Measurements from ENCODE around the gene BTNL9.
"Not testable (repeated sequence)": the region's sequence is repeated elsewhere in the genome, so short reads cannot be mapped to it uniquely, and the experiment has no call there.

Gene BTNL9

DNA sequence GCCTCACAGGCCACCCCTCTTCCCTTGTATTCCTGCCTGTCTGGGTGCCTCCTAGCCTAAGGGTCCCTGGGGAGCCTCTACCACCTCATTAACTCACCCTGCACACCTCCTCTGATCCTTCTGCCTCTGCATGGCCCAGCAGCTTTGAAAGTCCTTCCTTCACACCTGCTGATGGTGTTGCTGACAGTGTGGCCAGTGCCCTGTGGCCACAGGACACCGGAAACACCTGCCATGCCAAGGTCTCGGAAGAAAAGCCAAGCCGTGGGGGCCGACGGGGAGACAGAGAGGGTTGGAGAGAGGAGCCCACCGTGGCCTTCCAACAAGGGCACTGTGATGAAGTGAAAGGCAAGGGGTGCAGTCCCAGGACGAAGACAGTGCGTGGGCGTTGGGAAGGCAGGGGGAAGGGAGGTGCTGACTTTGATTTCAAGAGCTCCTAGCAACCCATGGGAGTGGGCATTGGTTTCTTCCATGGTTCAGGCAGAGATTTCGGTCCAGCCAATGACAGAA lies 4.1 kb downstream of the BTNL9 start:
- H3K27ac ChIP-seq, result peak overlapping the region; percentile 37; the same call in 1 of the 2 replicates
- TF ChIP-seq, protein P1, sequence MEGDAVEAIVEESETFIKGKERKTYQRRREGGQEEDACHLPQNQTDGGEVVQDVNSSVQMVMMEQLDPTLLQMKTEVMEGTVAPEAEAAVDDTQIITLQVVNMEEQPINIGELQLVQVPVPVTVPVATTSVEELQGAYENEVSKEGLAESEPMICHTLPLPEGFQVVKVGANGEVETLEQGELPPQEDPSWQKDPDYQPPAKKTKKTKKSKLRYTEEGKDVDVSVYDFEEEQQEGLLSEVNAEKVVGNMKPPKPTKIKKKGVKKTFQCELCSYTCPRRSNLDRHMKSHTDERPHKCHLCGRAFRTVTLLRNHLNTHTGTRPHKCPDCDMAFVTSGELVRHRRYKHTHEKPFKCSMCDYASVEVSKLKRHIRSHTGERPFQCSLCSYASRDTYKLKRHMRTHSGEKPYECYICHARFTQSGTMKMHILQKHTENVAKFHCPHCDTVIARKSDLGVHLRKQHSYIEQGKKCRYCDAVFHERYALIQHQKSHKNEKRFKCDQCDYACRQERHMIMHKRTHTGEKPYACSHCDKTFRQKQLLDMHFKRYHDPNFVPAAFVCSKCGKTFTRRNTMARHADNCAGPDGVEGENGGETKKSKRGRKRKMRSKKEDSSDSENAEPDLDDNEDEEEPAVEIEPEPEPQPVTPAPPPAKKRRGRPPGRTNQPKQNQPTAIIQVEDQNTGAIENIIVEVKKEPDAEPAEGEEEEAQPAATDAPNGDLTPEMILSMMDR (conservative IDR thresholded peaks at IDR 0.05), result no peak

DNA sequence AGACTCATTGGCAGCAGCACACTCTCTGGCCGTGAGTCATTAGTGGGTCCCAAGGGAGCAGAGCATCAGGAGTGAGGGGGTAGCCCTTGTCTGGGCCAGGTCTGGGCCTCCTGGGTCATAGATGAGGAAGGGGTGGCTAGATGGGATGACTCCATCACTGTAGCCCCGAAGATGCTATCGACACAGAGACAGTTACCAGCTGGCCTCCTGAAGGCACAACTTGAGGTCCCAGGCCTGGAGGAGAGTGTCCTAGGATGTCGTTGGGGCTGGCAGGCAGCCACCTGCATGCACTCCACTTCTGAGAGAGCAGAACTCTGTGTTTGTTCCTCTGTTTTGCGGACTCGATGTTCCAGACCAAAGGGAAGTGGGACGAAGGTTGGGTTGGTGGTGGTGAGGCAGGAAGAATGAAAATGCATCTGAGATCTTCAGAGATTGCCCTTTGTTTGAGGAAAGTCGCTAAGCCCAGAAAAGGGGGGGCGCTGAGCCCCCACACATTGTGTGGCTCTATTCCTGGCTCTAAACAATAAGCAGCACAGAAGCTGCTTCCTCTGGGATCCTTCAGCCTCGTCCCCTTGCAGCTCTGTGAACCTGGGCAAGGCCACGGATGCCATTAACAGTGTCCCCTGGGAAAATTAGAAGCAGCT lies 4.7 kb downstream of the BTNL9 start:
- H3K27ac ChIP-seq, result peak overlapping the region; percentile 37; the same call in 1 of the 2 replicates

DNA sequence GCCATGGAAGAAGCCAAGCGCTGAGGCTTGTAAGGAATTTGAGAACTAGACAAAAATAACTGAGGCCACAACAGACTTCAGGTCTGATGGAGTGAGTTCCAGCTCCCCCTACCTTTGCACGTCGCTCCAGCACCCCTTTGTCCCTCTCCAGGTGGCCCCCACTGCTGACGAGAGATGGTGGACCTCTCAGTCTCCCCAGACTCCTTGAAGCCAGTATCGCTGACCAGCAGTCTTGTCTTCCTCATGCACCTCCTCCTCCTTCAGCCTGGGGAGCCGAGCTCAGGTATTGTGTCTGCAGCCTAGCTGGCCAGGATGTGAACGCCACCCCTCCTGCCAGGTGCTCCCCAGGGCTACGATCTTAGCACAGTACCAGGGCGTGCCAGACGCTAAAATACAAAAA lies 5.2 kb downstream of the BTNL9 start:
- H3K27ac ChIP-seq, result peak overlapping the region; percentile 37; the same call in 1 of the 2 replicates
- TF ChIP-seq, protein P1 (conservative IDR thresholded peaks at IDR 0.05), result no peak

More for the DNA sequence above, 4.7 kb downstream of the BTNL9 start:
- TF ChIP-seq, protein P1 (conservative IDR thresholded peaks at IDR 0.05), result no peak

DNA sequence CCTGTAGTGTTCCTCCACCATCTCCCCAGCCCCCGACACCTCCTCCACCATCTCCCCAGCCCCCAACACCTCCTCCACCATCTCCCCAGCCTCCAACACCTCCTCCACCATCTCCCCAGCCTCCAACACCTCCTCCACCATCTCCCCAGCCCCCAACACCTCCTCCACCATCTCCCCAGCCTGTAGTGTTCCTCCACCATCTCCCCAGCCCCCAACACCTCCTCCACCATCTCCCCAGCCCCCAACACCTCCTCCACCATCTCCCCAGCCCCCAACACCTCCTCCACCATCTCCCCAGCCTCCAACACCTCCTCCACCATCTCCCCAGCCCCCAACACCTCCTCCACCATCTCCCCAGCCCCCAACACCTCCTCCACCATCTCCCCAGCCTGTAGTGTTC lies 5.8 kb downstream of the BTNL9 start:
- not testable (repeated sequence) for H3K27ac ChIP-seq

DNA sequence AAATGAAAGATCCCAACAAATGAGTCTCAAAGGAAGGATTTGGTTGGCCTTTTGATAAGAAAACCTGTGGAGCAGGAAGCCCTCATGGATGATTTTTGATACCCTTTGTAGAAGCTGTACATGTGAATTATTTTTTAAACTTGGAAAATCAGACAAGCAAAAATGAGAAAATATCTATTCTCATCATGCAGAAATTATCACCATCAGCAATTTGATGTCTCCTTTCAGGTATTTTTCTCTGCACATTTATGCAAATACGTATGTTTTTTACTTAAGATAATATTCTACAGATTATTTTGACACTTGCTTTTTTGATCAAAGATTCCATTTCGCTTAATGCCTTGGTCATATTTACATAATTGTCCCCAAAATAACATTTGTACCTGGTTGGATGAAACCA lies 7.2 kb downstream of the BTNL9 start:
- H3K27ac ChIP-seq, result no peak overlapping the region
- TF ChIP-seq, protein P1 (conservative IDR thresholded peaks at IDR 0.05), result no peak

DNA sequence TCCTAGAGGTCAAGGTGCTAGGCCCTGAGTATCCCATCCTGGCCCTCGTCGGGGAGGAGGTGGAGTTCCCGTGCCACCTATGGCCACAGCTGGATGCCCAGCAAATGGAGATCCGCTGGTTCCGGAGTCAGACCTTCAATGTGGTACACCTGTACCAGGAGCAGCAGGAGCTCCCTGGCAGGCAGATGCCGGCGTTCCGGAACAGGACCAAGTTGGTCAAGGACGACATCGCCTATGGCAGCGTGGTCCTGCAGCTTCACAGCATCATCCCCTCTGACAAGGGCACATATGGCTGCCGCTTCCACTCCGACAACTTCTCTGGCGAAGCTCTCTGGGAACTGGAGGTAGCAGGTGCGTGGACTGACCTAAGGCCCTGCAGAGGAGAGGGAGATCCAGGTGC lies 7.9 kb downstream of the BTNL9 start:
- H3K27ac ChIP-seq, result no peak overlapping the region
- TF ChIP-seq, protein P1 (conservative IDR thresholded peaks at IDR 0.05), result no peak

DNA sequence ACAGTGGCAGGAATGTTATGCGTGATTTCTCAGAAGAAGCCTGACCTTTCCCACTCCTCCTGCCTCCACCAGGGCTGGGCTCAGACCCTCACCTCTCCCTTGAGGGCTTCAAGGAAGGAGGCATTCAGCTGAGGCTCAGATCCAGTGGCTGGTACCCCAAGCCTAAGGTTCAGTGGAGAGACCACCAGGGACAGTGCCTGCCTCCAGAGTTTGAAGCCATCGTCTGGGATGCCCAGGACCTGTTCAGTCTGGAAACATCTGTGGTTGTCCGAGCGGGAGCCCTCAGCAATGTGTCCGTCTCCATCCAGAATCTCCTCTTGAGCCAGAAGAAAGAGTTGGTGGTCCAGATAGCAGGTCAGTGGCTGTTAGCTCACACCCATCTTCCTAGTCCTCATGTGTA lies 9.9 kb downstream of the BTNL9 start:
- H3K27ac ChIP-seq, result peak overlapping the region; percentile 91
- TF ChIP-seq, protein P1 (conservative IDR thresholded peaks at IDR 0.05), result no peak

All from VCaP (cell line).